Measurements from ENCODE around the gene TRAF3IP3.

The TRAF3IP3 gene

GRCh38 chr1:209736490-209737117, 19.2 kb upstream of the TRAF3IP3 start:
- Histone ChIP-seq H3K36me3 (ENCODE audit: control insufficient read depth, insufficient read depth, low read length) (no peaks in the 10 kb centered on the region), H3K9me3 (ENCODE audit: control insufficient read depth, insufficient read depth, low read length) (no peaks in the 10 kb centered on the region), H3K27ac (ENCODE audit: low read length) (no peak overlapping the region), H3K4me3 (ENCODE audit: low read length) (no peak overlapping the region), H3K27me3 (ENCODE audit: control insufficient read depth, insufficient read depth, low read length) (0 out of 2 replicates have a peak, but pooled peaks cover 2% of the 10 kb centered on the region), H3K4me1 (ENCODE audit: control insufficient read depth, insufficient read depth, low read length) (no peaks in the 10 kb centered on the region)
- WGBS (ENCODE audit: insufficient coverage, insufficient read length): no CpG with 5 or more reads among the region's 3 CpGs
- no peak for DNase-seq (ENCODE audit: low read depth, low spot score)

GRCh38 chr1:209737118-209737505, 18.7 kb upstream of the TRAF3IP3 start:
- DNase-seq (ENCODE audit: low read depth, low spot score): no peak
- 100% methylated on average over 2 of the region's 5 CpGs for WGBS (ENCODE audit: insufficient coverage, insufficient read length)
- no peaks in the 10 kb centered on the region for H3K4me1 ChIP-seq (ENCODE audit: control insufficient read depth, insufficient read depth, low read length)
- no peaks in the 10 kb centered on the region for H3K9me3 ChIP-seq (ENCODE audit: control insufficient read depth, insufficient read depth, low read length)
- 0 out of 2 replicates have a peak, but pooled peaks cover 2% of the 10 kb centered on the region for H3K27me3 ChIP-seq (ENCODE audit: control insufficient read depth, insufficient read depth, low read length)
- H3K4me3 ChIP-seq (ENCODE audit: low read length): no peak overlapping the region
- no peak overlapping the region for H3K27ac ChIP-seq (ENCODE audit: low read length)
- no peaks in the 10 kb centered on the region for H3K36me3 ChIP-seq (ENCODE audit: control insufficient read depth, insufficient read depth, low read length)

- H3K9me3 ChIP-seq (ENCODE audit: control insufficient read depth, insufficient read depth, low read length): no peaks in the 10 kb centered on the region
- H3K27me3 ChIP-seq (ENCODE audit: control insufficient read depth, insufficient read depth, low read length): 0 out of 2 replicates have a peak, but pooled peaks cover 2% of the 10 kb centered on the region
- no peaks in the 10 kb centered on the region for H3K36me3 ChIP-seq (ENCODE audit: control insufficient read depth, insufficient read depth, low read length)
- H3K4me3 ChIP-seq (ENCODE audit: low read length): no peak overlapping the region
- H3K4me1 ChIP-seq (ENCODE audit: control insufficient read depth, insufficient read depth, low read length): no peaks in the 10 kb centered on the region
- no peak for DNase-seq (ENCODE audit: low read depth, low spot score)
- no CpG with 5 or more reads among the region's 1 CpG for WGBS (ENCODE audit: insufficient coverage, insufficient read length)
- H3K27ac ChIP-seq (ENCODE audit: low read length): no peak overlapping the region
Measured at GRCh38 chr1:209738270-209738669, 17.6 kb upstream of the TRAF3IP3 start.

- DNase-seq (ENCODE audit: low read depth, low spot score): no peak
- no peaks in the 10 kb centered on the region for H3K4me1 ChIP-seq (ENCODE audit: control insufficient read depth, insufficient read depth, low read length)
- no CpG with 5 or more reads among the region's 3 CpGs for WGBS (ENCODE audit: insufficient coverage, insufficient read length)
- no peak overlapping the region for H3K27ac ChIP-seq (ENCODE audit: low read length)
- H3K36me3 ChIP-seq (ENCODE audit: control insufficient read depth, insufficient read depth, low read length): no peaks in the 10 kb centered on the region
- no peaks in the 10 kb centered on the region for H3K27me3 ChIP-seq (ENCODE audit: control insufficient read depth, insufficient read depth, low read length)
- no peaks in the 10 kb centered on the region for H3K9me3 ChIP-seq (ENCODE audit: control insufficient read depth, insufficient read depth, low read length)
- no peak overlapping the region for H3K4me3 ChIP-seq (ENCODE audit: low read length)
Measured at GRCh38 chr1:209741193-209741592, 14.7 kb upstream of the TRAF3IP3 start.

GRCh38 chr1:209741889-209742288, 14.0 kb upstream of the TRAF3IP3 start:
- H3K9me3 ChIP-seq (ENCODE audit: control insufficient read depth, insufficient read depth, low read length): no peaks in the 10 kb centered on the region
- H3K4me1 ChIP-seq (ENCODE audit: control insufficient read depth, insufficient read depth, low read length): no peaks in the 10 kb centered on the region
- no CpG with 5 or more reads among the region's 2 CpGs for WGBS (ENCODE audit: insufficient coverage, insufficient read length)
- H3K27me3 ChIP-seq (ENCODE audit: control insufficient read depth, insufficient read depth, low read length): no peaks in the 10 kb centered on the region
- DNase-seq (ENCODE audit: low read depth, low spot score): no peak
- no peaks in the 10 kb centered on the region for H3K36me3 ChIP-seq (ENCODE audit: control insufficient read depth, insufficient read depth, low read length)
- H3K27ac ChIP-seq (ENCODE audit: low read length): no peak overlapping the region
- no peak overlapping the region for H3K4me3 ChIP-seq (ENCODE audit: low read length)

- Histone ChIP-seq H3K9me3 (ENCODE audit: control insufficient read depth, insufficient read depth, low read length) (no peaks in the 10 kb centered on the region), H3K4me3 (ENCODE audit: low read length) (no peak overlapping the region), H3K27ac (ENCODE audit: low read length) (no peak overlapping the region), H3K36me3 (ENCODE audit: control insufficient read depth, insufficient read depth, low read length) (no peaks in the 10 kb centered on the region), H3K4me1 (ENCODE audit: control insufficient read depth, insufficient read depth, low read length) (no peaks in the 10 kb centered on the region; the same call in 1 of the 2 replicates), H3K27me3 (ENCODE audit: control insufficient read depth, insufficient read depth, low read length) (no peaks in the 10 kb centered on the region)
- no CpG with 5 or more reads among the region's 8 CpGs for WGBS (ENCODE audit: insufficient coverage, insufficient read length)
- DNase-seq (ENCODE audit: low read depth, low spot score): no peak
Measured at GRCh38 chr1:209742409-209743144, 13.3 kb upstream of the TRAF3IP3 start.

GRCh38 chr1:209743145-209743482, 12.7 kb upstream of the TRAF3IP3 start:
- DNase-seq (ENCODE audit: low read depth, low spot score): no peak
- Histone ChIP-seq H3K36me3 (ENCODE audit: control insufficient read depth, insufficient read depth, low read length) (no peaks in the 10 kb centered on the region), H3K27ac (ENCODE audit: low read length) (no peak overlapping the region), H3K27me3 (ENCODE audit: control insufficient read depth, insufficient read depth, low read length) (no peaks in the 10 kb centered on the region), H3K9me3 (ENCODE audit: control insufficient read depth, insufficient read depth, low read length) (no peaks in the 10 kb centered on the region), H3K4me3 (ENCODE audit: low read length) (no peak overlapping the region), H3K4me1 (ENCODE audit: control insufficient read depth, insufficient read depth, low read length) (no peaks in the 10 kb centered on the region; the same call in 1 of the 2 replicates)
- no CpG with 5 or more reads among the region's 2 CpGs for WGBS (ENCODE audit: insufficient coverage, insufficient read length)

- Histone ChIP-seq H3K4me3 (ENCODE audit: low read length) (no peak overlapping the region), H3K36me3 (ENCODE audit: control insufficient read depth, insufficient read depth, low read length) (no peaks in the 10 kb centered on the region), H3K27ac (ENCODE audit: low read length) (no peak overlapping the region), H3K4me1 (ENCODE audit: control insufficient read depth, insufficient read depth, low read length) (no peaks in the 10 kb centered on the region; the same call in 1 of the 2 replicates), H3K9me3 (ENCODE audit: control insufficient read depth, insufficient read depth, low read length) (no peaks in the 10 kb centered on the region), H3K27me3 (ENCODE audit: control insufficient read depth, insufficient read depth, low read length) (no peaks in the 10 kb centered on the region)
- no peak for DNase-seq (ENCODE audit: low read depth, low spot score)
- no CpG with 5 or more reads among the region's 4 CpGs for WGBS (ENCODE audit: insufficient coverage, insufficient read length)
Measured at GRCh38 chr1:209746451-209747165, 9.2 kb upstream of the TRAF3IP3 start.

- no CpG with 5 or more reads among the region's 37 CpGs for WGBS (ENCODE audit: insufficient coverage, insufficient read length)
- Histone ChIP-seq H3K27me3 (ENCODE audit: control insufficient read depth, insufficient read depth, low read length) (no peaks in the 10 kb centered on the region), H3K4me3 (ENCODE audit: low read length) (no peak overlapping the region; the same call in 1 of the 2 replicates), H3K4me1 (ENCODE audit: control insufficient read depth, insufficient read depth, low read length) (no peaks in the 10 kb centered on the region; the same call in 1 of the 2 replicates), H3K36me3 (ENCODE audit: control insufficient read depth, insufficient read depth, low read length) (no peaks in the 10 kb centered on the region), H3K9me3 (ENCODE audit: control insufficient read depth, insufficient read depth, low read length) (no peaks in the 10 kb centered on the region), H3K27ac (ENCODE audit: low read length) (no peak overlapping the region)
- DNase-seq (ENCODE audit: low read depth, low spot score): peak; percentile 92
Measured at GRCh38 chr1:209747580-209748262, 8.1 kb upstream of the TRAF3IP3 start.

GRCh38 chr1:209748620-209749019, 7.2 kb upstream of the TRAF3IP3 start:
- no peak overlapping the region for H3K4me3 ChIP-seq (ENCODE audit: low read length)
- H3K4me1 ChIP-seq (ENCODE audit: control insufficient read depth, insufficient read depth, low read length): no peaks in the 10 kb centered on the region; the same call in 1 of the 2 replicates
- no peaks in the 10 kb centered on the region for H3K27me3 ChIP-seq (ENCODE audit: control insufficient read depth, insufficient read depth, low read length)
- H3K27ac ChIP-seq (ENCODE audit: low read length): no peak overlapping the region
- H3K36me3 ChIP-seq (ENCODE audit: control insufficient read depth, insufficient read depth, low read length): no peaks in the 10 kb centered on the region
- no peaks in the 10 kb centered on the region for H3K9me3 ChIP-seq (ENCODE audit: control insufficient read depth, insufficient read depth, low read length)
- no peak for DNase-seq (ENCODE audit: low read depth, low spot score)
- WGBS (ENCODE audit: insufficient coverage, insufficient read length): no CpG with 5 or more reads among the region's 4 CpGs
